GM19238 (cell line): ENCODE results near the gene DBI.
A peak's percentile ranks its signal among the peaks of the same experiment; 100 is the strongest.
"Not testable (repeated sequence)": the region's sequence is repeated elsewhere in the genome, so short reads cannot be mapped to it uniquely, and the experiment has no call there.

Experiments used
- DNase-seq: peaks from one replicate; pipeline ENCODE4 v3.0.0; 2011; ENCODE audit warnings: low spot score; ENCODE audit not compliant: insufficient read length

The DBI gene

DNA sequence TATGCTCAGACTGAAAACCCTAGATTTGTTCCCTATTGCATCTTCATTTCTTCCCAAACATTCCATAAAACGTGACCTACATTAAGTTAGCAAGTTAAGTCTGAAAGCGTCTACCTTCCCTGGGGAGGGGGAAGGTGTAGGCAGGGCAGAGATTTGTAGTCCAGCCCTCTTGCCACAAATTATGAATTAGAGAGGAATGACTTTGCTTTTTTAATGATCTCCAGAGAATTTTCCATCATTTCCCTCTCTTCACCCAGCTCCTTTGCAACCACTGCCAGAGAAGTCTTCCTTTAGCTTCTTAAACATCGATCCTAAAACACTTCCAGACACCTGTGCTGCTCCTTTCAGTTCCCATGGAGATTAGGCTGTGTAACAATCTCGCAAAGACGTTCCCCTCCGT, 1.3 kb upstream of the DBI start:
- no peak for DNase-seq

- no peak for DNase-seq
Measured at GRCh38 chr2:119366161-119366648, 572 bp upstream of the DBI start.

- DNase-seq = peak; percentile 56
Measured at GRCh38 chr2:119367472-119368099, 809 bp downstream of the DBI start.

DNA sequence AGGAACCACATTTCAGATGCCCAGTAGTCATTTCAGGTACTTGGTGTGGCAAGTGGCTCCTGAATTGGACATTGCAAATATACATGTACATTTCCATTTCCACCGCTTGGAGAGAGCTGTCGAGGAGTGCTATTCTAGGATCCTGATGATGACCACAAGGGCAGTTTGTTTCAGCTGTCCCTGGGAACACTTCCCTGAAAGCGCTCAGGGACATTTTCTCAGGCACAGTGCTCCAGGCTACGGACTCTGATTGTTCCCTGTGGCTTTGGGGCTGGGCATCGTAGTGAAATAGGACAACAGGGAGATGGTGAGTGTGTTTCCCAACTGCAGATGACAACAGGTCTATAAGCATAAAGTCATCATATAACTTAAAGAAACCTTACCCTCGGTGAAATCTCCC, 3.1 kb downstream of the DBI start:
- DNase-seq = no peak

GRCh38 chr2:119371111-119371510, 4.3 kb downstream of the DBI start:
- no peak for DNase-seq

- no peak for DNase-seq
Measured at GRCh38 chr2:119372778-119373568, 6.2 kb downstream of the DBI start.

DNA sequence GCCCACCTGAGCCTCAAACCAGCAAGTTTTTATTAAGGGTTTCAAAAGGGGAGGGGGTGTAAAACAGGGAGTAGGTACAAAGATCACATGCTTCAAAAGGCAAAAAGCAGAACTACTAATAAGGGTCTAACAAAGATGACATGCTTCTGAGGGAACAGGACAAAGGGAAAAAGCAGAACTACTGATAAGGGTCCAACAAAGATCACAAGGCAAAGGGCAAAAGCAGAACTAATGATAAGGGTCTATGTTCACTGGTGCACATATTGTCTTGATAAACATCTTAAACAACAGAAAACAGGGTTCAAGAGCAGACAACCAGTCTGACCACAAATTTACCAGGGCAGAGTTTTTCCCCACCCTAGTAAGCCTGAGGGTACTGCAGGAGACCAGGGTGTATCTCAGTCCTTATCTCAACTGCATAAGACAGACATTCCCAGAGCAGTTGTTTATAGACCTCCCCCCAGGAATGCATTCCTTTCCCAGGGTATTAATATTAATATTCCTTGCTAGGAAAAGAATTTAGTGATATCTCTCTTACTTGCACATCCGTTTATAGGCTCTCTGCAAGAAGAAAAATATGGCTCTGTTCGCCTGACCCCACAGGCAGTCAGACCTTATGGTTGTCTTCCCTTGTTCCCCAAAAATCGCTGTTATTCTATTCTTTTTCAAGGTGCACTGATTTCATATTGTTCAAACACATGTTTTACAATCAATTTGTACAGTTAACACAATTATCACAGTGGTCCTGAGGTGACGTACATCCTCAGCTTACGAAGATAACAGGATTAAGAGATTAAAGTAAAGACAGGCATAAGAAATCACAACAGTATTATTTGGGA, 7.3 kb downstream of the DBI start:
- DNase-seq = not testable (repeated sequence)

GRCh38 chr2:119376406-119376805, 9.6 kb downstream of the DBI start:
- DNase-seq = not testable (repeated sequence)

GRCh38 chr2:119376810-119377209, 10.0 kb downstream of the DBI start:
- DNase-seq = no peak

GRCh38 chr2:119377294-119377992, 10.7 kb downstream of the DBI start:
- DNase-seq = no peak

DNA sequence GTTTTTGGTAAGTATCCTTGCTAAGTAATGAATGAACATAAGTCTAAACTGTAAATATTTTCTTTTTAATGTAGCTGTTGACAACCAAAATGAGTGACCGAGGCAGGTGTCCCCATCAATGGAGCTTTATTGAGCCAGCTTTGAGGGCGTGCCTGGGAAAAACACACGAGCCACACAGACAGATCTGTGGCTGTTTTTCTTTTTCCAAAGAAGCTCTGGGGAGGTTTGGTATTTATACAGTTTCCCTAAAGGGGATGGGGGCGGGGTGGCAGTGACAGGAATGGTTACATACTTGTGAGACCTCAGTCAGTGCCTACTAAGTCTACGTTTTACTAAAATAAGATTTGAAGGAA, 11.2 kb downstream of the DBI start:
- DNase-seq = no peak

GRCh38 chr2:119378566-119378965, 11.8 kb downstream of the DBI start:
- DNase-seq = no peak

DNA sequence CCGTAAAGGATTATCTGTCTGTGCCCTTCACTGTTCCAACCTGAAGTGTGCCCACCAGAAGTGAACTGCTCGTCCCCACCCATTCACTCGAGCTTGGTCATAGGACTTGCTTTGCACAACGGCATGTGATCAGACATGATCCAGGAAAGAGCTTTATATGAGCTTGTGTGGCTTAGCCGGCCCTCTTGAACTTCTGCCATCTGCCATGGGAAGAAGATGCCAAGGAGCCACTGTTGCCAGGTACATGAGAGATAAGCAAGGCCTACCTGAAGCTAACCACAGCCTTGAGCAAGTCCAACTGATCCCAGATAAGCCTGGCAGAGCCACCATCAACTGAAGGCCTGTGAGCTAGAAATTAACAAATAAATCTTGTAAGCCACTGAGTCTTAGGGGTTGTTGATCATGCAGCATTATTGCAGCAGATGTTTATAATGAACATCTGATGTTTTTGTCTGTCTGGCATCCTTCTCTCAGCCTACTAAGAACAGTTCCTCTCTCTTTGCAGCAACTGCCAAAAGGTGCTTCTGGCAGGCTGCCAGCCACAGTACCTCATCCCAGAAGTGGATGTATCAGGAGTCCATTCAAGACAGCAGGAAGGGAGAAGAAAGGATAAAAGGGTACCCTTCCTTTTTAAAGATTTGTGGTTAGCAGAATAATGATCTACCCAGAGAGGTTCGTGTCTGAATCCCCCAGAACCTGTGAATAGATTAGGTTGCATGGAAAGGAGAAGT, 16.8 kb downstream of the DBI start:
- no peak for DNase-seq

- DNase-seq = no peak
Measured at GRCh38 chr2:119384971-119385370, 18.2 kb downstream of the DBI start.

DNA sequence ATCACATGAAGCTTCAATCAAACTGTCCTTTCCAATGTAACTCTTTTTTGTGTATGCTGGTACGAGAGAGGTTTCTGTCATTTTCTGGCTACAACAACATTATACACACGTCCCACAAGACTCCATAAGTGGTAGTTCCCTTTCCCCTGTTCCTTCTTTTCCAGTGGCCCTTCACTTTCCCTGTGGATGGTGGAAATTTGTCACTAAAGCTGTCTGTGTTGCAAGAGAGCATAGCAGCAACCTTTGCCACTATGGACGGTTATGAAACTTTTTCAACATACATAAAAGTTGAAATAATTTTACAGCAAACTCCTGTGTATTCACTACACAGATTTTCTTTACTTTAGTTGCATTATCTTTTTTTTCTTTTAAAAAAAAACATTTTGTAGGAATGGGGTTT, 18.7 kb downstream of the DBI start:
- DNase-seq = no peak

GRCh38 chr2:119387381-119388129, 20.8 kb downstream of the DBI start:
- peak; percentile 43 for DNase-seq

- DNase-seq = no peak
Measured at GRCh38 chr2:119389615-119390306, 23.0 kb downstream of the DBI start.

DNA sequence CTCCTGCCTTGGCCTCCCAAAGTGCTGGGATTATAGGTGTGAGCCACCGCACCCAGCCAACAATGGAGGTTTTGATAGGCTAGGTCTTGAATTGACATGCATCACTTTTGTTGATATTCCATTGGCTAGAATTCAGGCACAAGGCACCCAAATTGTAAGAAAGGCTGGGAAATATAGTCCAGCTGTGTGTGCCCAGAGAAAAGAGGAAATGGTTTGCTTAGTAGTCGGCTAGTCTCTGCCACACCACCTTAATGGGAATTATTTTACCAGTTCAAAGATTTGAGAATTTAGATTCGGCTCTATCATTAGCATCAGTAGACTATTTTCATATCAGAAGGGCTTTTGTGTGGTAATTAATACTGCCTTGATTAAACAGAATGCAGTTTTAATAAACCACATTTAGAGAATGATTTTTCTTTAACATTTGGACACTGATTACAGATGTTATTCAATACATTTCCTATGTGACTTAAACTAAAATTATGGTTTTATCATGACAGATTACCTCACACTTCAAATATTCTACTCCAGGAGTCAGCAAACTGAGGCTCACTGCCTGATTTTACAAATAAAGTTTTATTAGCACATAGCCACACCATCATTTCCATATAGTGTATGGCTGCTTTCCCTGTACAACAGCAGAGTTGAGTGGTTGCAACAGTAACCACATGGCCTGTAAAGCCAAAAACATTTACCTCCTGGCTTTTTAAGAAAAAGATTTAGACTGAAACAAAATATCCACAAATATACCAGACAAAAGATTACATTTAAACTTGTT, 27.4 kb downstream of the DBI start:
- DNase-seq = no peak

DNA sequence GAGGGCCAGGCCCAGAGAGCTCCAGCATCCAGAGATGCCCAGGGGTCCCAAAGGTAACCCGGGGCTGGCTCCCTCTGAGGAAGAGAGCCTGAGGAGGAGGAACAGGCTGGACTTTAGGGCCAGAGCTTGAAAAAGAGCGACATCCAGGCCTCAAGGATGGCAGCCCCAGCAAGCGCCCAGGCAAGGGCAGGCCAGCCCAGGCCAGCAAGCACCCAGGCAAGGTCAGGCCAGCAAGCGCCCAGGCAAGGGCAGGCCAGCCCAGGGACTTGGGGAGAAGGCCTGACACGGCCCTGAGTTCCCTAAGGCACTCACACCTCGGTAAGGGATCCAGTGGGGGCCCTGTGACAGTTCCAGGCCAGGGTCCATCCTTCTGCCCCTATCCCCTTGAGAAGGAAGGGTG, 30.4 kb downstream of the DBI start:
- no peak for DNase-seq
